GM12891 (cell line): ENCODE measurements around the gene CISD3.

ENCODE experiments used
- PAX5 ChIP-seq: IDR thresholded peaks from 2 replicates; pipeline ENCODE4 v1.6.1; 2011; ENCODE audit warnings: low read length, moderate library complexity, mild to moderate bottlenecking; ENCODE audit not compliant: insufficient read depth, severe bottlenecking
- POLR2A ChIP-seq: IDR thresholded peaks from 2 replicates; pipeline ENCODE4 v1.6.1; 2011; ENCODE audit warnings: low read depth, low read length, control low read depth
- POLR2AphosphoS5 ChIP-seq: IDR thresholded peaks from 2 replicates; pipeline ENCODE4 v1.6.1; 2011; ENCODE audit warnings: low read depth, low read length, control low read depth
- POU2F2 ChIP-seq: IDR thresholded peaks from 2 replicates; pipeline ENCODE4 v1.6.1; 2011; ENCODE audit warnings: low read depth, mild to moderate bottlenecking, control low read depth, low read length, moderate library complexity
- SPI1 ChIP-seq: IDR thresholded peaks from 2 replicates; pipeline ENCODE4 v1.6.1; 2011; ENCODE audit warnings: low read depth, low read length, control low read depth
- TAF1 ChIP-seq: IDR thresholded peaks from 2 replicates; pipeline ENCODE4 v1.6.1; 2011; ENCODE audit warnings: low read depth, low read length, control low read depth

DNA sequence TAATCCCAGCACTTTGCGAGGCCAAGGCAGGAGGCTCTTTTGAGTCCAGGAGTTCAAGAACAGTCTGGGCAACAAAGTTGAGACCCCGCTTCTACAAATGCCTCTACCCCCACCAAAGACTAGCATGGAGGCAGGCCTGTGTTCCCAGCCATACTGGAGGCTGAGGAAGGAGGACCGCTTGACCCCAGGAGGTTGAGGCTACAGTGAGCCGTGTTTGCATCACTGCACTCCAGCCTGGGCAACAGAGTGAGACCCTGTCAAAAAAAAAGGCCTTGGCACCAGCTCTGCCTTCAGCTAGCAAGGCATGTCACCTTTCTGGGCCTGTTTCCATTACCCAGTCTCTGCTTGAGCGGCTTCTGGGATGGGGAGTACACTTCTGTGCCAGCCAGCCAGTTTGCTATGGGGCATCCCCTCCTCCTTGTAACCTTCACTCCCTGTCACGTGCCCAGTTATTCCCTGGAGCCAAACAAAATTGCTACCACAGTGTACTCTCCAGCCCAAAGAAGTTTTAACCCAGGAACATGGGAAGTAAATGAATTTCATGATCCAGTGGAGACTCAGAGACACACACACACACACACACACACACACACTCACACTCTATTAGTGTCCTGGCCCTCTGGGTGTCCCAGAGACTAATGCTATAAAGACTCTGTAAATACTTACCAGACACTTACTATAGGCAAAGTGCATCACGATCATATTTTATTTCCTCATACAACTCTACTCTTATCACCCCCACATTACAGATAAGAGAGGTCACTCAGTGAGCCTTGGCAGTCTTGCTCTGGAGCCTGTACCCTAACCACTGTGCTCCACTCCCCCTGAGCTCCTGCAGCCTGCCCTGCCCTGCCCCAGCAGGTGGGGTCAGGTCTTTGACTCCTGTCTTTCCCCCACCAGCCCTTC is 2.5 kb downstream of the CISD3 start:
- TF ChIP-seq TAF1 (no peak), PAX5 (no peak), POLR2AphosphoS5 (no peak), POU2F2 (no peak), POLR2A (no peak), SPI1 (no peak)
